ENCODE data around the gene SARDH. TPM values are rescaled to one million over a fixed set of nuclear protein-coding genes. Genes with fewer than 3 reads are reported as not detected.

Gene SARDH
- total RNA-seq, 1 experiment from 2014 or later, result 5.3 TPM

DNA sequence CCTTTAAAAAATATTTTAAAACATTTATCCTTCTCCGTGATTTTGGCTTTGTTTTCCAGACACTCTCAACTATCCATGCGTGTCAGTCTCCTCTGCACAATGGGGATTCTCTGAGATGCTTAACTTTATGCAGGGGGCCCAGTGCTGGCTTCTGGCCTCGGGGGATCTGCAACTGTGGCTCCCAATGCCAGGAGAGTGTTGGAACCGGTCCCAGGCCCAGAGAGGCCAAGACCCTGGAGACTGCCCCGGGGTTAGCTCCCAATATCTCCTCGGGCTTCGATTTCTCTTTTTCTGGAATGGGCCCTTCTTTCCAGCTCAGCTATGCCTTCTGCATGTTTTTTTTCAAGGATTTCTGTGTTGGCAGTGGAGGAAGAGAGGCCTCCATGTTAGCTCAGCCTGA, 20.1 kb upstream of the SARDH start:
- Mint-ChIP-seq H3K9me3 (peaks cover 21 to 22% of the 10 kb centered on the region in 2 experiments), H3K36me3 (ENCODE audit: insufficient read depth in 1 of 3, low read depth in 3 of 3) (peaks cover 8 to 32% (median 16%) of the 10 kb centered on the region in 3 experiments; a peak in 6 of 7 replicates), H3K4me3 (no peak overlapping the region), H3K27me3 (ENCODE audit: low read depth) (peaks cover 22% of the 10 kb centered on the region), H3K27ac (no peak overlapping the region; a peak in 1 of 7 replicates), H3K4me1 (peaks cover 2 to 6% of the 10 kb centered on the region in 2 experiments; a peak in 3 of 4 replicates)
- Histone ChIP-seq H2AK5ac (ENCODE audit: insufficient read length, low read length) (no peak overlapping the region), H4K91ac (ENCODE audit: insufficient read length, low read depth, low read length) (no peak overlapping the region), H2BK120ac (ENCODE audit: low read depth, low read length, poor library complexity, severe bottlenecking) (no peak overlapping the region), H3K79me1 (ENCODE audit: insufficient read depth, low read depth, low read length, poor library complexity, severe bottlenecking) (no peaks in the 10 kb centered on the region), H4K8ac (replicated peaks; ENCODE audit: insufficient read length, low read depth, low read length) (no peak overlapping the region), H4K5ac (ENCODE audit: insufficient read length, low read depth, low read length) (no peak overlapping the region), H3K23ac (ENCODE audit: insufficient read length, low read depth, low read length) (no peak overlapping the region), H3K23me2 (ENCODE audit: insufficient read length, low read depth, low read length, poor library complexity, severe bottlenecking) (no peaks in the 10 kb centered on the region), H4K20me1 (ENCODE audit: control insufficient read depth, insufficient read depth, insufficient read length) (no peaks in the 10 kb centered on the region), H2AFZ (ENCODE audit: low read length) (no peak overlapping the region), H3K27ac (ENCODE audit: insufficient read length, low read depth, low read length) (no peak overlapping the region), H3K9ac (ENCODE audit: extremely low read depth, insufficient read length, low read length) (no peak overlapping the region), H3K4ac (ENCODE audit: low read depth, low read length) (no peak overlapping the region), H2BK15ac (ENCODE audit: low read depth, low read length) (no peak overlapping the region), H3K27me3 (ENCODE audit: insufficient read depth, low read length) (no peaks in the 10 kb centered on the region), H2BK20ac (ENCODE audit: low read depth, low read length, poor library complexity, severe bottlenecking) (no peak overlapping the region), H3K18ac (ENCODE audit: insufficient read length, low read depth, low read length) (no peak overlapping the region), H3K4me1 (ENCODE audit: insufficient read depth, low read length) (no peaks in the 10 kb centered on the region), H3K9me3 (ENCODE audit: control insufficient read depth, low read depth, low read length) (no peaks in the 10 kb centered on the region), H3K79me2 (ENCODE audit: insufficient read depth, low read length) (no peaks in the 10 kb centered on the region), H3K14ac (ENCODE audit: insufficient read depth, low read length) (no peak overlapping the region), H2BK5ac (ENCODE audit: insufficient read length, low read length) (no peak overlapping the region), H3T11ph (ENCODE audit: low read length) (no peak overlapping the region), H3K4me2 (ENCODE audit: insufficient read depth, insufficient read length, low read length) (no peak overlapping the region), H2BK12ac (ENCODE audit: insufficient read length, low read depth, low read length) (no peak overlapping the region), H3K56ac (ENCODE audit: insufficient read length, low read depth, low read length) (no peak overlapping the region)
- TF ChIP-seq, protein P1, sequence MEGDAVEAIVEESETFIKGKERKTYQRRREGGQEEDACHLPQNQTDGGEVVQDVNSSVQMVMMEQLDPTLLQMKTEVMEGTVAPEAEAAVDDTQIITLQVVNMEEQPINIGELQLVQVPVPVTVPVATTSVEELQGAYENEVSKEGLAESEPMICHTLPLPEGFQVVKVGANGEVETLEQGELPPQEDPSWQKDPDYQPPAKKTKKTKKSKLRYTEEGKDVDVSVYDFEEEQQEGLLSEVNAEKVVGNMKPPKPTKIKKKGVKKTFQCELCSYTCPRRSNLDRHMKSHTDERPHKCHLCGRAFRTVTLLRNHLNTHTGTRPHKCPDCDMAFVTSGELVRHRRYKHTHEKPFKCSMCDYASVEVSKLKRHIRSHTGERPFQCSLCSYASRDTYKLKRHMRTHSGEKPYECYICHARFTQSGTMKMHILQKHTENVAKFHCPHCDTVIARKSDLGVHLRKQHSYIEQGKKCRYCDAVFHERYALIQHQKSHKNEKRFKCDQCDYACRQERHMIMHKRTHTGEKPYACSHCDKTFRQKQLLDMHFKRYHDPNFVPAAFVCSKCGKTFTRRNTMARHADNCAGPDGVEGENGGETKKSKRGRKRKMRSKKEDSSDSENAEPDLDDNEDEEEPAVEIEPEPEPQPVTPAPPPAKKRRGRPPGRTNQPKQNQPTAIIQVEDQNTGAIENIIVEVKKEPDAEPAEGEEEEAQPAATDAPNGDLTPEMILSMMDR (conservative IDR thresholded peaks at IDR 0.05), result no peak
- no CpG with 5 or more reads among the region's 7 CpGs for WGBS (ENCODE audit: extremely low coverage, insufficient read length, low lambda C conversion rate)
- DNase-seq, result peak; percentile 15

All from H9 (cell line).